Activated CD8-positive, alpha-beta T cell treated with anti-CD3 and anti-CD28 coated beads, Interleukin-2, amount 10 ng/mL, durations not matched to agents 7 days and 5 days (primary cell): Measurements from ENCODE around the gene TSPAN16. TPM values are rescaled to one million over a fixed set of nuclear protein-coding genes. Genes with fewer than 3 reads are reported as not detected.

ENCODE experiments used
- ATAC-seq: fragments of 150-1000 bp; cut with Tn5 transposase; one replicate; pipeline ENCODE4 v1.10.0; 2021; ENCODE audit warnings: moderate library complexity
- CTCF ChIA-PET: fragments of 350-600 bp; sonication (Branson Sonifier 250); formaldehyde crosslinking; loops from one replicate; lab custom pipeline; 2021; ENCODE audit warnings: antibody characterized with exemption; lab: Charles Lee
- POLR2A ChIA-PET: fragments of 350-600 bp; sonication (Branson Sonifier 250); formaldehyde crosslinking; loops from one replicate; lab custom pipeline; 2021; ENCODE audit warnings: antibody characterized with exemption; lab: Charles Lee
- DNase-seq: peaks from one replicate; pipeline ENCODE4 v3.0.0-alpha.2; 2020
- H3K27ac Mint-ChIP-seq: one replicate; pipeline ENCODE4 v1.8.0; 2021; ENCODE audit warnings: mild to moderate bottlenecking, mixed read lengths
- H3K27me3 Mint-ChIP-seq: one replicate; pipeline ENCODE4 v1.8.0; 2021; ENCODE audit warnings: low read depth, mixed read lengths
- H3K36me3 Mint-ChIP-seq: one replicate; pipeline ENCODE4 v1.8.0; 2021; ENCODE audit warnings: low read depth, mixed read lengths
- H3K4me1 Mint-ChIP-seq: one replicate; pipeline ENCODE4 v1.8.0; 2021; ENCODE audit warnings: low read depth, mixed read lengths
- H3K4me3 Mint-ChIP-seq: one replicate; pipeline ENCODE4 v1.8.0; 2021; ENCODE audit warnings: mild to moderate bottlenecking, mixed read lengths
- H3K9me3 Mint-ChIP-seq: one replicate; pipeline ENCODE4 v1.8.0; 2022; ENCODE audit warnings: mixed read lengths; ENCODE audit not compliant: insufficient read depth
- total RNA-seq, 2 experiments: library from RNA; stranded (reverse); gene quantifications; one replicate each; pipeline ENCODE4 v1.2.3, GENCODE V29; 2021

TSPAN16 gene, protein sequence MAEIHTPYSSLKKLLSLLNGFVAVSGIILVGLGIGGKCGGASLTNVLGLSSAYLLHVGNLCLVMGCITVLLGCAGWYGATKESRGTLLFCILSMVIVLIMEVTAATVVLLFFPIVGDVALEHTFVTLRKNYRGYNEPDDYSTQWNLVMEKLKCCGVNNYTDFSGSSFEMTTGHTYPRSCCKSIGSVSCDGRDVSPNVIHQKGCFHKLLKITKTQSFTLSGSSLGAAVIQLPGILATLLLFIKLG
- total RNA-seq = not detected

- H3K27ac Mint-ChIP-seq = no peak within 1 kb of the TSS
- DNase-seq (no peak), ATAC-seq (no peak)
- H3K4me1 Mint-ChIP-seq = peaks cover 10% of the 10 kb centered on the region
- H3K4me3 Mint-ChIP-seq = no peak within 1 kb of the TSS
- H3K36me3 Mint-ChIP-seq = no peaks in the 10 kb centered on the region
- ChIA-PET POLR2A (no interaction called here), CTCF (interaction anchor here (1.0 to 3.3 kb wide), 3 partner anchors 16 to 187 kb away, joined by 3 to 14 read pairs (median 5); no protein-coding TSS in a partner anchor)
- peaks cover 24% of the 10 kb centered on the region for H3K27me3 Mint-ChIP-seq
- H3K9me3 Mint-ChIP-seq = no peaks in the 10 kb centered on the region
Measured at GRCh38 chr19:11295665-11296245, at the start of gene TSPAN16. TSS of gene TSPAN16 (plus strand) at chr19:11296160. CDS start at chr19:11296298, 138 bp downstream.

GRCh38 chr19:11246941-11247340 lies 49.0 kb upstream of the TSPAN16 start:
- H3K27ac Mint-ChIP-seq = no peak overlapping the region
- DNase-seq = no peak
- CTCF ChIA-PET = no interaction called here
- no peak overlapping the region for H3K4me3 Mint-ChIP-seq
- H3K4me1 Mint-ChIP-seq = peaks cover 5% of the 10 kb centered on the region
- no peaks in the 10 kb centered on the region for H3K9me3 Mint-ChIP-seq
- peaks cover 16% of the 10 kb centered on the region for H3K27me3 Mint-ChIP-seq
- no peaks in the 10 kb centered on the region for H3K36me3 Mint-ChIP-seq
- POLR2A ChIA-PET = no interaction called here
- ATAC-seq = no peak

GRCh38 chr19:11247391-11247790 lies 48.6 kb upstream of the TSPAN16 start:
- H3K36me3 Mint-ChIP-seq = no peaks in the 10 kb centered on the region
- no peak for DNase-seq
- no peak overlapping the region for H3K4me3 Mint-ChIP-seq
- no peaks in the 10 kb centered on the region for H3K9me3 Mint-ChIP-seq
- ATAC-seq = no peak
- peaks cover 5% of the 10 kb centered on the region for H3K4me1 Mint-ChIP-seq
- ChIA-PET CTCF (no interaction called here), POLR2A (no interaction called here)
- peaks cover 16% of the 10 kb centered on the region for H3K27me3 Mint-ChIP-seq
- H3K27ac Mint-ChIP-seq = no peak overlapping the region

- Mint-ChIP-seq H3K4me1 (peaks cover 5% of the 10 kb centered on the region), H3K36me3 (no peaks in the 10 kb centered on the region), H3K4me3 (no peak overlapping the region), H3K9me3 (no peaks in the 10 kb centered on the region), H3K27ac (no peak overlapping the region), H3K27me3 (peaks cover 13% of the 10 kb centered on the region)
- DNase-seq (no peak), ATAC-seq (no peak)
- CTCF ChIA-PET = no interaction called here
- POLR2A ChIA-PET = no interaction called here
Measured at GRCh38 chr19:11247934-11248333, 48.0 kb upstream of the TSPAN16 start.

- H3K9me3 Mint-ChIP-seq = no peaks in the 10 kb centered on the region
- no peak for ATAC-seq
- POLR2A ChIA-PET = no interaction called here
Measured at GRCh38 chr19:11248852-11249251, 47.1 kb upstream of the TSPAN16 start.

GRCh38 chr19:11251217-11251616 lies 44.7 kb upstream of the TSPAN16 start:
- DNase-seq = no peak
- Mint-ChIP-seq H3K27ac (no peak overlapping the region), H3K27me3 (peaks cover 4% of the 10 kb centered on the region), H3K36me3 (no peaks in the 10 kb centered on the region), H3K4me3 (no peak overlapping the region), H3K4me1 (no peaks in the 10 kb centered on the region), H3K9me3 (no peaks in the 10 kb centered on the region)
- ATAC-seq = no peak
- ChIA-PET POLR2A (no interaction called here), CTCF (no interaction called here)

More at GRCh38 chr19:11248852-11249251, 47.1 kb upstream of the TSPAN16 start:
- Mint-ChIP-seq H3K36me3 (no peaks in the 10 kb centered on the region), H3K4me3 (no peak overlapping the region), H3K27ac (no peak overlapping the region), H3K27me3 (peaks cover 9% of the 10 kb centered on the region), H3K4me1 (peaks cover under 1% of the 10 kb centered on the region)
- CTCF ChIA-PET = no interaction called here
- no peak for DNase-seq

DNA sequence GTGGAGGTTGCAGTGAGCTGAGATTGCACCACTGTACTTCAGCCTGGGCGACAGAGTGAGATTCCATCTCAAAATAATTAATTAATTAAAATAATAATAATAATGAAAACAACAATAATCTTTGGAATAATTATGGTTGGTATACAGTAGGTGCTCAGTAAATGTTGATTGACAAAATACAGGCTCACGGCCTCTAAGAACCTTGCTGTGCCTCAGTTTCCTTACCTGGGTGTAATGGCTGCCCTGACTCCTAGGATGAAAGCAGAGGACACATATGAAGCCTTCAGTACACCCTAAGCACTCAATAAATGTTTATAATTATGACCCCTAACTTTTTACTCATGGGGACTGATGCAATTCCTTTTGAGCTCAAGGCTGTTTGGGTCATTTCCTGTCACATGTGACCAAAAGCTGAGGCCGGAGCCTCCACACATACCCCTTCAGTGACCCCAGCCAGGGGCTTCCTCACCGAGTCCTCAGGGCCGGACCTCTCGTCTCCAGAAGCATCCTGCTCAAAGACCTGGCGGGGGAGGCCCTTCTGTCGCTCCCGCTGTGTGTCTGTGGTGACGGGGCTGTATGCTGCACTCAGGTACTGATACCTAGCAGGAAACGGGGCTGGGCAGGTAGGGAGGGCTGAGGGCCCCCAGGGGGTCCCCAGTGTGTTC lies 44.2 kb upstream of the TSPAN16 start:
- ATAC-seq = no peak
- no peak overlapping the region for H3K27ac Mint-ChIP-seq
- DNase-seq = no peak
- no peak overlapping the region for H3K4me3 Mint-ChIP-seq
- no peaks in the 10 kb centered on the region for H3K4me1 Mint-ChIP-seq
- H3K36me3 Mint-ChIP-seq = no peaks in the 10 kb centered on the region
- no peaks in the 10 kb centered on the region for H3K9me3 Mint-ChIP-seq
- ChIA-PET POLR2A (no interaction called here), CTCF (no interaction called here)
- H3K27me3 Mint-ChIP-seq = peaks cover 2% of the 10 kb centered on the region

GRCh38 chr19:11252665-11253355 lies 43.1 kb upstream of the TSPAN16 start:
- POLR2A ChIA-PET = no interaction called here
- DNase-seq = no peak
- no peaks in the 10 kb centered on the region for H3K27me3 Mint-ChIP-seq

GRCh38 chr19:11254666-11255065 lies 41.3 kb upstream of the TSPAN16 start:
- no peak overlapping the region for H3K27ac Mint-ChIP-seq
- no peaks in the 10 kb centered on the region for H3K27me3 Mint-ChIP-seq
- H3K36me3 Mint-ChIP-seq = no peaks in the 10 kb centered on the region
- ChIA-PET CTCF (interaction anchor here (1.4 kb wide), 1 partner anchor 11 kb away, joined by 5 read pairs; no protein-coding TSS in a partner anchor), POLR2A (no interaction called here)
- peak; percentile 47 for ATAC-seq
- no peaks in the 10 kb centered on the region for H3K9me3 Mint-ChIP-seq
- no peaks in the 10 kb centered on the region for H3K4me1 Mint-ChIP-seq
- no peak overlapping the region for H3K4me3 Mint-ChIP-seq
- DNase-seq = no peak

More at GRCh38 chr19:11252665-11253355, 43.1 kb upstream of the TSPAN16 start:
- H3K4me3 Mint-ChIP-seq = no peak overlapping the region
- no peaks in the 10 kb centered on the region for H3K36me3 Mint-ChIP-seq
- H3K9me3 Mint-ChIP-seq = no peaks in the 10 kb centered on the region
- CTCF ChIA-PET = no interaction called here
- ATAC-seq = no peak
- H3K27ac Mint-ChIP-seq = no peak overlapping the region
- no peaks in the 10 kb centered on the region for H3K4me1 Mint-ChIP-seq

DNA sequence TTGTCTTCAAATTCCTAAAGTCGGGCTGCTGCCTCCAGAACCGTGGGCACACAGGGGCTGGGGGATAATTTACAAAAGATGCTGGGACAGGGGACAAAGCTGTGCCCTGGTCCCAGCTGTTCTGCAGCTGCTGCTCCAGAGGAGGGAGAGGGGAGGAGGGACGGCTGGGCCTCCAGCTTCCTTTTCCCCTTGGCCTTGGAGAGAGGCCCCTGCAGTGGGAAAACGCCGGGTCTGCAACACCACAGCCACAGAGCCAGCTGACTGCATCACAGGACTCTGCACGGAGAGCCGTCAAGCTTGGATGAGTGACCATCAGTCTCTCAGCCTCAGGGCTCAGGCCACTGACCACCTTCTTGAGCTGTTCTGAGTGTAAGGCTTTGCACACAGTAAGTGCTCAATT lies 39.8 kb upstream of the TSPAN16 start:
- DNase-seq = no peak
- Mint-ChIP-seq H3K36me3 (no peaks in the 10 kb centered on the region), H3K27ac (no peak overlapping the region), H3K4me3 (no peak overlapping the region), H3K27me3 (peaks cover 10% of the 10 kb centered on the region), H3K4me1 (no peaks in the 10 kb centered on the region), H3K9me3 (no peaks in the 10 kb centered on the region)
- ChIA-PET CTCF (interaction anchor here (1.4 kb wide), 1 partner anchor 125 kb away, joined by 4 read pairs; no protein-coding TSS in a partner anchor), POLR2A (interaction anchor here (0.6 kb wide), 1 partner anchor 98 kb away, joined by 3 read pairs; no protein-coding TSS in a partner anchor)
- no peak for ATAC-seq

DNA sequence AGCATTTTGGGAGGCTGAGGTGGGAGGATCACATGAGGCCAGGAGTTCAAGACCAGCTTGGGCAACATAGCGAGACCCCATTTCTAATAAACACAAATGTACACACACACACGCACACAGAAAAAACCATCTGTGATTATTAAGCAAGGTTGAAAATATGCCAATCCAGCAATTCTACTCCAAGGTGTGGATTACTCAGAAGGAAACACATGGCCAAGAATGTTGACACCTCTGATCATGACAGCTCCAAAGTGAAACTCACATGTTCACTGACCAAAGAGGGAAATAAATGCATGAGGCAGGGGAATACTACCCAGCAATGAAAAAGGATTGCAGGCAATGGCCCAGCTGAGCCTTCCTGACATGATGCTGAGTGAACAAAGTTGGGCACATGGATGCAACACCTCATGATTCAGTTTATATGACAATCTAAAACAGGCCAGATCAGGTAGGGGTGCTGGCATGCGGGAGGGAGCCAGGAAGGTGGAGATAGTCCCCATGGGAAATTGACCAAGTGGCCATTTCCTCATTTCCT lies 38.0 kb upstream of the TSPAN16 start:
- peaks cover under 1% of the 10 kb centered on the region for H3K4me1 Mint-ChIP-seq
- H3K27ac Mint-ChIP-seq = no peak overlapping the region
- ChIA-PET POLR2A (no interaction called here), CTCF (interaction anchor here (0.8 kb wide), 1 partner anchor 64 kb away, joined by 3 read pairs; no protein-coding TSS in a partner anchor)
- no peaks in the 10 kb centered on the region for H3K36me3 Mint-ChIP-seq
- no peak overlapping the region for H3K4me3 Mint-ChIP-seq
- H3K27me3 Mint-ChIP-seq = peaks cover 17% of the 10 kb centered on the region
- no peak for DNase-seq
- H3K9me3 Mint-ChIP-seq = no peaks in the 10 kb centered on the region
- ATAC-seq = no peak
